SH-SY5Y (cell line): ENCODE results near the gene GPR55.

Source experiments
- GATA2 ChIP-seq: IDR thresholded peaks from 2 replicates; pipeline ENCODE4 v1.6.1; 2011; ENCODE audit warnings: mild to moderate bottlenecking, low read depth, low read length
- GATA3 ChIP-seq: IDR thresholded peaks from 2 replicates; pipeline ENCODE4 v1.6.1; 2011; ENCODE audit warnings: low read depth, mild to moderate bottlenecking, low read length, moderate library complexity

The GPR55 gene

GRCh38 chr2:230881840-230882239, 43.2 kb downstream of the GPR55 start:
- no peak for TF ChIP-seq GATA2
- no peak for TF ChIP-seq GATA3

GRCh38 chr2:230879891-230880290, 45.2 kb downstream of the GPR55 start:
- TF ChIP-seq GATA2 (no peak), GATA3 (no peak)

GRCh38 chr2:230879271-230879882, 45.7 kb downstream of the GPR55 start:
- TF ChIP-seq GATA3 (no peak), GATA2 (no peak)

- TF ChIP-seq GATA3: no peak
- TF ChIP-seq GATA2: no peak
Measured at GRCh38 chr2:230878599-230879188, 46.3 kb downstream of the GPR55 start.

GRCh38 chr2:230877759-230878598, 47.1 kb downstream of the GPR55 start:
- TF ChIP-seq GATA2 (no peak), GATA3 (no peak)

GRCh38 chr2:230877116-230877758, 47.8 kb downstream of the GPR55 start:
- TF ChIP-seq GATA2 (no peak), GATA3 (no peak)

- TF ChIP-seq GATA2 (no peak), GATA3 (no peak)
Measured at GRCh38 chr2:230875347-230876315, 49.4 kb downstream of the GPR55 start.

GRCh38 chr2:230874876-230875275, 50.2 kb downstream of the GPR55 start:
- TF ChIP-seq GATA2 (no peak), GATA3 (no peak)

GRCh38 chr2:230874456-230874855, 50.6 kb downstream of the GPR55 start:
- TF ChIP-seq GATA3 (no peak), GATA2 (no peak)

- TF ChIP-seq GATA3 (no peak), GATA2 (no peak)
Measured at GRCh38 chr2:230873661-230874401, 51.2 kb downstream of the GPR55 start.

- no peak for TF ChIP-seq GATA2
- TF ChIP-seq GATA3: no peak
Measured at GRCh38 chr2:230872968-230873660, 51.9 kb downstream of the GPR55 start.

GRCh38 chr2:230872151-230872967, 52.7 kb downstream of the GPR55 start:
- TF ChIP-seq GATA3 (no peak), GATA2 (no peak)
